Endothelial cell (in vitro differentiated cells): ENCODE measurements around the gene NEUROD1. TPM values are rescaled to one million over a fixed set of nuclear protein-coding genes. Genes with fewer than 3 reads are reported as not detected.

Experiments used
- DNase-seq: peaks from one replicate; pipeline ENCODE4 v3.0.0; 2021; ENCODE audit warnings: low spot score
- H3K27ac Mint-ChIP-seq: one replicate; pipeline ENCODE4 v1.8.0; 2021; ENCODE audit warnings: mixed read lengths, inconsistent platforms; ENCODE audit not compliant: unreplicated experiment
- H3K27me3 Mint-ChIP-seq: one replicate; pipeline ENCODE4 v1.8.0; 2021; ENCODE audit warnings: mild to moderate bottlenecking, moderate library complexity, mixed read lengths, inconsistent platforms; ENCODE audit not compliant: unreplicated experiment
- H3K36me3 Mint-ChIP-seq: one replicate; pipeline ENCODE4 v1.8.0; 2021; ENCODE audit warnings: mild to moderate bottlenecking, low read depth, mixed read lengths, inconsistent platforms; ENCODE audit not compliant: unreplicated experiment
- H3K4me1 Mint-ChIP-seq: one replicate; pipeline ENCODE4 v1.8.0; 2021; ENCODE audit warnings: mild to moderate bottlenecking, mixed read lengths, inconsistent platforms; ENCODE audit not compliant: unreplicated experiment
- H3K4me3 Mint-ChIP-seq: one replicate; pipeline ENCODE4 v1.8.0; 2021; ENCODE audit warnings: mild to moderate bottlenecking, mixed read lengths, inconsistent platforms; ENCODE audit not compliant: unreplicated experiment
- H3K9me3 Mint-ChIP-seq: one replicate; pipeline ENCODE4 v1.8.0; 2021; ENCODE audit warnings: mixed read lengths, inconsistent platforms; ENCODE audit not compliant: unreplicated experiment
- total RNA-seq: library from RNA; stranded (reverse); fragmentation: NEBNext Ultra II Directional; extraction: Animal tissue kit (Norgen Biotek cat#: 25700); gene quantifications from one replicate; pipeline ENCODE4 v1.2.1, GENCODE V29; 2021; ENCODE audit not compliant: unreplicated experiment
- TF ChIP-seq, protein P1 (sequence below): fragments of 200-600 bp; sonication (generic); IDR thresholded peaks from one replicate; pipeline ENCODE4 v1.5.0; 2021; ENCODE audit warnings: antibody characterized with exemption; ENCODE audit not compliant: unreplicated experiment

The NEUROD1 gene
- total RNA-seq, 1 donor from 2014 or later: not detected

GRCh38 chr2:181698223-181698622, 17.9 kb upstream of the NEUROD1 start:
- Mint-ChIP-seq H3K9me3 (peaks cover 5% of the 10 kb centered on the region), H3K36me3 (peaks cover 3% of the 10 kb centered on the region), H3K27ac (no peak overlapping the region), H3K4me3 (no peak overlapping the region), H3K27me3 (peaks cover 2% of the 10 kb centered on the region), H3K4me1 (no peaks in the 10 kb centered on the region)
- no peak for DNase-seq
- TF ChIP-seq, protein P1, sequence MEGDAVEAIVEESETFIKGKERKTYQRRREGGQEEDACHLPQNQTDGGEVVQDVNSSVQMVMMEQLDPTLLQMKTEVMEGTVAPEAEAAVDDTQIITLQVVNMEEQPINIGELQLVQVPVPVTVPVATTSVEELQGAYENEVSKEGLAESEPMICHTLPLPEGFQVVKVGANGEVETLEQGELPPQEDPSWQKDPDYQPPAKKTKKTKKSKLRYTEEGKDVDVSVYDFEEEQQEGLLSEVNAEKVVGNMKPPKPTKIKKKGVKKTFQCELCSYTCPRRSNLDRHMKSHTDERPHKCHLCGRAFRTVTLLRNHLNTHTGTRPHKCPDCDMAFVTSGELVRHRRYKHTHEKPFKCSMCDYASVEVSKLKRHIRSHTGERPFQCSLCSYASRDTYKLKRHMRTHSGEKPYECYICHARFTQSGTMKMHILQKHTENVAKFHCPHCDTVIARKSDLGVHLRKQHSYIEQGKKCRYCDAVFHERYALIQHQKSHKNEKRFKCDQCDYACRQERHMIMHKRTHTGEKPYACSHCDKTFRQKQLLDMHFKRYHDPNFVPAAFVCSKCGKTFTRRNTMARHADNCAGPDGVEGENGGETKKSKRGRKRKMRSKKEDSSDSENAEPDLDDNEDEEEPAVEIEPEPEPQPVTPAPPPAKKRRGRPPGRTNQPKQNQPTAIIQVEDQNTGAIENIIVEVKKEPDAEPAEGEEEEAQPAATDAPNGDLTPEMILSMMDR: no peak

GRCh38 chr2:181697571-181697970, 17.3 kb upstream of the NEUROD1 start:
- DNase-seq: no peak
- peaks cover 2% of the 10 kb centered on the region for H3K27me3 Mint-ChIP-seq
- TF ChIP-seq, protein P1: no peak

GRCh38 chr2:181697126-181697525, 16.8 kb upstream of the NEUROD1 start:
- no peaks in the 10 kb centered on the region for H3K4me1 Mint-ChIP-seq
- TF ChIP-seq, protein P1: no peak
- H3K27me3 Mint-ChIP-seq: peaks cover under 1% of the 10 kb centered on the region
- no peak overlapping the region for H3K4me3 Mint-ChIP-seq
- no peak for DNase-seq
- no peaks in the 10 kb centered on the region for H3K36me3 Mint-ChIP-seq
- H3K27ac Mint-ChIP-seq: no peak overlapping the region
- no peaks in the 10 kb centered on the region for H3K9me3 Mint-ChIP-seq

More at GRCh38 chr2:181697571-181697970, 17.3 kb upstream of the NEUROD1 start:
- Mint-ChIP-seq H3K4me1 (no peaks in the 10 kb centered on the region), H3K9me3 (peaks cover under 1% of the 10 kb centered on the region), H3K36me3 (peaks cover 1% of the 10 kb centered on the region), H3K27ac (no peak overlapping the region), H3K4me3 (no peak overlapping the region)

DNA sequence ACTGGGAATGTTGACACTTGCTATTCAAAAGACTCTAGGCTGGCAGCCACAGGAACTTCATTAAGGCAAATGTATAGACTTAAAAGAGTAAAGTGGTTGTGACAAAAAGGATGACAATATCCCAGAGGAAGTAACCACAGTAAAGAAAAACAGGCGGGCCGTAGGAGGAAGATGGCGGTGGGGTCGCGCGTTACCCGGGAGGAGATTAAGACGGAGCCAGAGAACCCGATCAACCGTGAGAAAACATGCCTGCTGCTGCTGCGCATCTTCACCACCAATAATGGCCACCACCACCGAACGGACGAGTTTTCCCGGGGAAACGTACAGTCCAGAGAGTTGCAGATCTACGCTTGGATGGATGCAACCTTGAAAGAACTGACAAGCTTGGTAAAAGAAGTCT, 14.0 kb upstream of the NEUROD1 start:
- no peaks in the 10 kb centered on the region for H3K9me3 Mint-ChIP-seq
- peaks cover 7% of the 10 kb centered on the region for H3K4me1 Mint-ChIP-seq
- H3K27me3 Mint-ChIP-seq: no peaks in the 10 kb centered on the region

DNA sequence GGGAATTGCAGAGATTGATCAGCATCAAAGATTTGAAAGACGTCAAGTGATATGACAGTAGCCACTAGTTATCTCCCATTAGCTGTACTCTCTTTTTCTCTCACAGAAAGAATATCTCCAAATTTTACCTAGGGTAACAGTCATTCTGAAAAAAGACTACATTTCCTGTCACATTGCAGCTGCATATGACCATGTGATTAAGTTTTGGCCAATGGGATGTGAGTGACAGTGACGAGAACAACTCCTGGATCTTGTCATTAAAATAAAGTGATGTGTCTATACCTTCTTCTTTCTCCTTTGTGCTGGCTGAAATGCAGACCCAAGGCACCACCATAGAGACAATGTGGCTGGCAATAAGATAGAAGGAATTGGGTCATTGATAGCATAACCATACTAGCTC, 10.5 kb upstream of the NEUROD1 start:
- no peak for DNase-seq
- Mint-ChIP-seq H3K36me3 (no peaks in the 10 kb centered on the region), H3K27me3 (no peaks in the 10 kb centered on the region), H3K9me3 (no peaks in the 10 kb centered on the region), H3K4me3 (no peak overlapping the region), H3K27ac (no peak overlapping the region), H3K4me1 (peaks cover 7% of the 10 kb centered on the region)
- TF ChIP-seq, protein P1: no peak

More for the DNA sequence above, 14.0 kb upstream of the NEUROD1 start:
- no peak for DNase-seq
- Mint-ChIP-seq H3K4me3 (no peak overlapping the region), H3K27ac (no peak overlapping the region), H3K36me3 (no peaks in the 10 kb centered on the region)
- TF ChIP-seq, protein P1: no peak
